Measurements from ENCODE around the gene BLCAP.
"Not testable (repeated sequence)": the region's sequence is repeated elsewhere in the genome, so short reads cannot be mapped to it uniquely, and the experiment has no call there.

The BLCAP gene, protein sequence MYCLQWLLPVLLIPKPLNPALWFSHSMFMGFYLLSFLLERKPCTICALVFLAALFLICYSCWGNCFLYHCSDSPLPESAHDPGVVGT

DNA sequence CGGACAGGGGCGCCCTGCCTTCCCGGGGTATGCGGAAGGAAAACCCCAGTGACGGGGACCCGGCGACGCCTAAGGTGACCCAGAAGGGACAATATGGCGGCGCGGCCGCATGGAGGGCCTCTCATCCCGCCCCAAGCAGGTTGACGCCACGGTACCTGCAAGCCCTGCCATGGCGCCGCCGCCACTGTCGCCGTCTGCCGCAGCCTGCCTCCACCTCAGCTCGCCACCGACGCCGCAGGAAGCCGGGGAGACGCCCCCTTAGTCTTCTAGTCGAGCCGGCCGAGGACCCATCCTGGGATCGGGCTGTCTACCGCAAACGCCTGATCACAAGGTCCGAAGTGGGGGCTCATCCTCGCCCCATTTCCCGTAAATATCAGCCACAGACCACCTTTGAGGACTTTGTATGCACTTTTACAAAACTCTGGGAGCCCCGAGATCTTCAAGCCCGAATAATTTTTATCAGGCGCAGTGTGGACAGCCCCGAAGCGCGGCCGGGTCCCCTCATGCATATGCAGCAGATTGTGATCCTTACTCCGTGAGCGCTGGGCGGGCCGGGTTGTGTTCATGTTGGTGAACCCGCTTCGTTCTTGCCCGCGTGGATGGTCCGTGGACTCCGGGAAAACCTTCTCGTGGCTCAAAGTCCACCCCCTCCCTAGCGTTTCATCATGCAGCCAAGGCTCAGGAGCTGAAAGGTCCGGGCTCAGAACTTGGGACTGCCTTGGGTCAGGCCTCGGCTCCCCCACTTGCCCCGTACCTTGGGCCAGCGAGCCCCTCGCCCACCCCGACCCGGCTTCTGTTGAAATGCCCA lies at the start of gene BLCAP:
Gene BLCAP (minus strand): TSS at position 239 of the 808 bp plus-strand sequence. CDS start 8,702 bp downstream, outside the sequence.
- peak; percentile 98 for DNase-seq (ENCODE audit: low spot score)
- TF ChIP-seq, protein P1, sequence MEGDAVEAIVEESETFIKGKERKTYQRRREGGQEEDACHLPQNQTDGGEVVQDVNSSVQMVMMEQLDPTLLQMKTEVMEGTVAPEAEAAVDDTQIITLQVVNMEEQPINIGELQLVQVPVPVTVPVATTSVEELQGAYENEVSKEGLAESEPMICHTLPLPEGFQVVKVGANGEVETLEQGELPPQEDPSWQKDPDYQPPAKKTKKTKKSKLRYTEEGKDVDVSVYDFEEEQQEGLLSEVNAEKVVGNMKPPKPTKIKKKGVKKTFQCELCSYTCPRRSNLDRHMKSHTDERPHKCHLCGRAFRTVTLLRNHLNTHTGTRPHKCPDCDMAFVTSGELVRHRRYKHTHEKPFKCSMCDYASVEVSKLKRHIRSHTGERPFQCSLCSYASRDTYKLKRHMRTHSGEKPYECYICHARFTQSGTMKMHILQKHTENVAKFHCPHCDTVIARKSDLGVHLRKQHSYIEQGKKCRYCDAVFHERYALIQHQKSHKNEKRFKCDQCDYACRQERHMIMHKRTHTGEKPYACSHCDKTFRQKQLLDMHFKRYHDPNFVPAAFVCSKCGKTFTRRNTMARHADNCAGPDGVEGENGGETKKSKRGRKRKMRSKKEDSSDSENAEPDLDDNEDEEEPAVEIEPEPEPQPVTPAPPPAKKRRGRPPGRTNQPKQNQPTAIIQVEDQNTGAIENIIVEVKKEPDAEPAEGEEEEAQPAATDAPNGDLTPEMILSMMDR (IDR thresholded peaks at IDR 0.05; ENCODE audit: borderline replicate concordance, control extremely low read depth, extremely low read depth, insufficient read depth, missing control alignments), result no peak
- in situ Hi-C loops (cut with MboI; ENCODE audit: low sequenced_read_pairs, unreplicated experiment), result loop anchor here (5.0 kb wide), 1 partner anchor 261 kb away; no protein-coding TSS in a partner anchor

DNA sequence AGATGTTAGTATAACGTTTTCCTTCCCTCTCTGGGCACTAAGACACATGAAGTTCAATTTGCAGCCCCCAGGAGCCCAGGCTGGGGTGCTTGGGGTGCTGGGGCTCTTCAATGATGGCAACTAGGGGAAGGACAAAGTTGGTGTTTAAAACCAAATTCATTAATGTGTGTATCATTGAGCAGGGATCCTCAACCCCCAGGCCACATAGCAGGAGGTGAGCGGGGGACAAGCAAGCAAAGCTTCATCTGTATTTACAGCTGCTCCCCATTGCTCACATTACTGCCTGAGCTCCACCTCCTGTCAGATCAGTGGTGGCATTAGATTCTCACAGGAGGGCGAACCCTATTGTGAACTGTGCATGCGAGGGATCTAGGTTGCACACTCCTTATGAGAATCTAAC lies 49.8 kb upstream of the BLCAP start:
- DNase-seq (ENCODE audit: low spot score), result not testable (repeated sequence)
- in situ Hi-C loops (cut with MboI; ENCODE audit: low sequenced_read_pairs, unreplicated experiment), result loop anchor here (10.0 kb wide), 1 partner anchor 307 kb away; no protein-coding TSS in a partner anchor

DNA sequence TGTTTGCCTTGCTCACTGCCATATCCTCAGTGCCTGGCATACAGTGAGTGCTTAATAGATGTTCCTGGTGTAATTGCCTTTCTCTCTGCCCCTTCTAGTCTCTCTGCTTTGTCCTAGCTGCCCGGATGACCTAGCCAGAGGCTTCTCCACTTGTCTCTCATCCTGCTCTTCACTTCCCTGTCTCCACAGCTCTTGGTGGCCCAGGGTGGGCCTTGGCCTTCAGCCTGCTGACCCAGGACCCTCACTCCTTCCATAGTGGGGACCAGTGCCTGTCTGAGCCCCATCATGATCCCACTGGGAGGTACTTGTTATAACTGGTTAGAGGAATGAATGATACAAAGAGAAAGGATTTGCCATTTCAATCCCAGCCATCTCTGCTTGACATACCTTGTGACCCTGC lies 49.2 kb upstream of the BLCAP start:
- TF ChIP-seq, protein P1 (IDR thresholded peaks at IDR 0.05; ENCODE audit: borderline replicate concordance, control extremely low read depth, extremely low read depth, insufficient read depth, missing control alignments), result no peak
- DNase-seq (ENCODE audit: low spot score), result no peak
- in situ Hi-C loops (cut with MboI; ENCODE audit: low sequenced_read_pairs, unreplicated experiment), result loop anchor here (10.0 kb wide), 1 partner anchor 308 kb away; no protein-coding TSS in a partner anchor

DNA sequence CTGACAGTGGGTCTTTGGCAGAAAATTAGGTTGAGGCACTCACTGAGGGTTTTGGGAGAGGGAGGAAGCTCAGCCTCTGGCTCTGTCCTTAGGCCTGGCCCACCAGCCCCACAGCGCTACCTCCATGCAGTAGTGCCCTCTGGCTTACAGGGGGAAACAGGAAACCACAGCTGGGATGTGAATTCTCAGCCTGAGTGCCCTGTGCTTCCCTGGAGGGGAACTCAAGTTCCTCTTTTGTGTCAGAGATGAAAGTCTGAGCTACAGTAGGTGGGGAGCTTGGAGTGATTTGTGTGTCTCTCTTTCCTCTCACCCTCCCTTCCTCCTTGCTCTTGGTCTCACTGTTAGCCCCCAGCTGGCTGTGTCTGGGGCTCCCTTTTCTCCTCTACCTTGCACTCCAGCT lies 48.2 kb upstream of the BLCAP start:
- DNase-seq (ENCODE audit: low spot score), result peak; percentile 56
- TF ChIP-seq, protein P1 (IDR thresholded peaks at IDR 0.05; ENCODE audit: borderline replicate concordance, control extremely low read depth, extremely low read depth, insufficient read depth, missing control alignments), result no peak
- in situ Hi-C loops (cut with MboI; ENCODE audit: low sequenced_read_pairs, unreplicated experiment), result loop anchor here (10.0 kb wide), 1 partner anchor 309 kb away; no protein-coding TSS in a partner anchor

DNA sequence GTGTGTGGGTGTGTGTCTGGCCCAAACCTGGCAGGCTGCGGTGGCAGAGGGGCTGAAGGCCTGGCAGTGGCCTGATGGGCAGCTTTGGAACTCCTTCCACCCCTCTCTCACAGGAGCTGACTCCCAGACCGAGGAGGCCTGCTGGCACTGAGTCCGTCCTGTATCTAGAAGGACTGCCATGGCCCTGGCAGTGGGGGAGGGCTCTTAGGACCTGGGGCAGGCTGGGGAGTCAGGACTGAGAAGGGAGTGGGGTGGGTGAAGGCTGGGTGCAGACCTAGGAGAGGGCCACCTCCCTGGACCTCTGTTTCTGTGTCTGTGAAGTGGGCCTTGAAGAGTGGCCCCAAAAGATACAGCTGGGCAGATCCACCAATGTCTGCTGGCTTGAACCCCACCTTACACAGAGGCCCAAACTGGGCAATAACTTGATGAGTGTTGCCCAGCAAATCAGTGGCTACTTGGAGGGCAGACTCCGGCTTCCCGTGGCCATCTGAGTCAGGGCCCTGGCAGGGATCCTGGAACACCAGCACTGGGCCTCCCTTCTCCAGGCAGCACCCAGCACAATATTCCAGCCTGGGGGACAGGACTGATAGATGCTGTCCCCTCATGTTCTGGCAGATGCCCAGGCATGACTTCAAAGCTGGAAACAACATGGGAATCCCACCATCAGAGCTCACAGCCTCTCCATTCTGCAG lies 46.7 kb upstream of the BLCAP start:
- in situ Hi-C loops (cut with MboI; ENCODE audit: low sequenced_read_pairs, unreplicated experiment), result loop anchor here (10.0 kb wide), 1 partner anchor 310 kb away; no protein-coding TSS in a partner anchor
- no peak for DNase-seq (ENCODE audit: low spot score)
- TF ChIP-seq, protein P1 (IDR thresholded peaks at IDR 0.05; ENCODE audit: borderline replicate concordance, control extremely low read depth, extremely low read depth, insufficient read depth, missing control alignments), result no peak

DNA sequence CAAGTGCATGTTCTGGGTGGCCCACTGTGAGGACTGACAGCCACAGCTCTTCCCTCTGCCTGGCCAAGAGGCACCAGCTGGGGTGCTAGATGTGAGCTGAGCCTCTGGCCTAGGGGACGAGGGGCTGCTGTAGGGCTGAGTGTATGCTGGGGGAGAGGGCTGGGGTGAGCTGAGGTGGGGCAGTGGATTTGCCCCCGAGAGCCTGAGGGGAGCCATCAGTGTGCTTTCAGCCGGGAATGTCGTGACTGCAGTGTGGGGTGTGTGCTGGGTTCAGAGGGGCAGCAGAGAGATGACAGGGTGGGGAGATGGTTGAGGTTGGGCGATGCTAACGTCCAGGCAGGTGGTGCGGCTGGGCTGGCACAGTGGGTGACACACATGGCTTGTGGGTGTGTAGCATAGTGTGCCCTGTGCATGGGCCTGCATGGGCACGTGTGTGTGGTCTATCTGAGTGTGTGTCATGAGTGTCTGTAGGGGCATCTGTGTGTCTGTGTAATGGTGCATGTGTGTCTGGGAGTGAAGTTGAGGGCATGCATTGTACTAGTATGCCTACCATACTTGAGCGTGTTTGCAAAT lies 46.0 kb upstream of the BLCAP start:
- DNase-seq (ENCODE audit: low spot score), result no peak
- in situ Hi-C loops (cut with MboI; ENCODE audit: low sequenced_read_pairs, unreplicated experiment), result loop anchor here (10.0 kb wide), 1 partner anchor 311 kb away; no protein-coding TSS in a partner anchor
- TF ChIP-seq, protein P1 (IDR thresholded peaks at IDR 0.05; ENCODE audit: borderline replicate concordance, control extremely low read depth, extremely low read depth, insufficient read depth, missing control alignments), result no peak
